ENCODE data around the gene OR2K2. TPM values are rescaled to one million over a fixed set of nuclear protein-coding genes. Genes with fewer than 3 reads are reported as not detected.

Gene OR2K2
- total and polyA plus RNA-seq, 2 donors (not counting 3 experiments of a cell fraction or from before 2014, with no cell fraction given): not detected

- dilution Hi-C loops (cut with MboI; ENCODE audit: extremely low pct_ligation_motif_present, low sequenced_read_pairs): no loop called here
- FAIRE-seq: no peak
- Histone ChIP-seq H3K36me3 (ENCODE audit: control insufficient read depth in 2 of 2, extremely low read depth in 1 of 2, insufficient read depth in 2 of 2, low read length in 2 of 2) (no peaks in the 10 kb centered on the region), H4K20me1 (replicated peaks; ENCODE audit: control insufficient read depth, extremely low read depth, insufficient read depth, low read length) (no peaks in the 10 kb centered on the region), H2AFZ (ENCODE audit: low read depth, low read length) (no peak overlapping the region), H3K4me3 (replicated peaks in 1 of 3; ENCODE audit: insufficient read depth in 1 of 3, low read depth in 1 of 3, low read length in 3 of 3) (no peak overlapping the region), H3K9ac (replicated peaks; ENCODE audit: extremely low read depth, insufficient read depth, low read length) (no peak overlapping the region), H3K27me3 (ENCODE audit: control insufficient read depth in 2 of 2, insufficient read depth in 2 of 2, low read length in 2 of 2) (peaks cover 2% of the 10 kb centered on the region in 2 experiments), H3K9me1 (replicated peaks; ENCODE audit: control insufficient read depth, extremely low read depth, insufficient read depth, low read length) (no peaks in the 10 kb centered on the region), H3K27ac (ENCODE audit: insufficient read depth, low read depth, low read length) (no peak overlapping the region), H3K9me3 (replicated peaks; ENCODE audit: control insufficient read depth, insufficient read depth, low read length) (no peaks in the 10 kb centered on the region), H3K4me2 (ENCODE audit: insufficient read depth, low read length) (no peak overlapping the region), H3K79me2 (ENCODE audit: control insufficient read depth, insufficient read depth, low read length) (no peaks in the 10 kb centered on the region), H3K4me1 (ENCODE audit: control insufficient read depth, extremely low read depth, insufficient read depth, low read length) (no peaks in the 10 kb centered on the region)
- CTCF ChIA-PET: no interaction called here
- TF ChIP-seq CTCF (IDR thresholded peaks at IDR 0.05; ENCODE audit: extremely low read depth in 1 of 2, insufficient read depth in 1 of 2, low read depth in 1 of 2, low read length in 2 of 2) (no peak), POLR2A (IDR thresholded peaks at IDR 0.05; ENCODE audit: low read depth, low read length) (no peak)
- BruUV-seq (replicated peaks): no TSS peak
- no peak for DNase-seq (ENCODE audit: low read depth, low spot score)
- POLR2A ChIA-PET: interaction anchor here (0.6 kb wide), 1 partner anchor 14 kb away, joined by 3 read pairs; no protein-coding TSS in a partner anchor
- intact Hi-C loops (cut with micrococcal nuclease): no loop called here
Observed at GRCh38 chr9:111320631-111321030, 9.4 kb downstream of the OR2K2 start.

- FAIRE-seq: no peak
- POLR2A ChIA-PET: no interaction called here
Observed at GRCh38 chr9:111316796-111317195, 13.2 kb downstream of the OR2K2 start.

More at GRCh38 chr9:111316796-111317195, 13.2 kb downstream of the OR2K2 start:
- no peaks in the 10 kb centered on the region for H4K20me1 ChIP-seq (replicated peaks; ENCODE audit: control insufficient read depth, extremely low read depth, insufficient read depth, low read length)
- H3K4me2 ChIP-seq (ENCODE audit: insufficient read depth, low read length): no peak overlapping the region
- dilution Hi-C loops (cut with MboI; ENCODE audit: extremely low pct_ligation_motif_present, low sequenced_read_pairs): no loop called here
- no peak overlapping the region for H2AFZ ChIP-seq (ENCODE audit: low read depth, low read length)
- no peak for DNase-seq (ENCODE audit: low read depth, low spot score)
- H3K9ac ChIP-seq (replicated peaks; ENCODE audit: extremely low read depth, insufficient read depth, low read length): no peak overlapping the region
- TF ChIP-seq EZH2 (IDR thresholded peaks at IDR 0.05; ENCODE audit: borderline replicate concordance, low read depth, low read length, severe bottlenecking) (no peak), JUN (IDR thresholded peaks at IDR 0.05; ENCODE audit: borderline replicate concordance, insufficient read depth, insufficient read length, low read depth) (no peak), FOS (IDR thresholded peaks at IDR 0.05; ENCODE audit: borderline replicate concordance, insufficient read depth, low read length) (no peak)
- no peaks in the 10 kb centered on the region for H3K36me3 ChIP-seq (ENCODE audit: control insufficient read depth in 2 of 2, extremely low read depth in 1 of 2, insufficient read depth in 2 of 2, low read length in 2 of 2)
- no peaks in the 10 kb centered on the region for H3K4me1 ChIP-seq (ENCODE audit: control insufficient read depth, extremely low read depth, insufficient read depth, low read length)
- no peaks in the 10 kb centered on the region for H3K79me2 ChIP-seq (ENCODE audit: control insufficient read depth, insufficient read depth, low read length)
- intact Hi-C loops (cut with micrococcal nuclease): no loop called here
- H3K9me1 ChIP-seq (replicated peaks; ENCODE audit: control insufficient read depth, extremely low read depth, insufficient read depth, low read length): no peaks in the 10 kb centered on the region
- H3K27me3 ChIP-seq (ENCODE audit: control insufficient read depth in 2 of 2, insufficient read depth in 2 of 2, low read length in 2 of 2): peaks cover 0 to 2% of the 10 kb centered on the region in 2 experiments
- no peak overlapping the region for H3K27ac ChIP-seq (ENCODE audit: insufficient read depth, low read depth, low read length)
- no peaks in the 10 kb centered on the region for H3K9me3 ChIP-seq (replicated peaks; ENCODE audit: control insufficient read depth, insufficient read depth, low read length)
- BruUV-seq (replicated peaks): no TSS peak
- CTCF ChIA-PET: no interaction called here
- H3K4me3 ChIP-seq (replicated peaks in 1 of 3; ENCODE audit: insufficient read depth in 1 of 3, low read depth in 1 of 3, low read length in 3 of 3): no peak overlapping the region
